Measurements from ENCODE around the gene TCAP. TPM values are rescaled to one million over a fixed set of nuclear protein-coding genes. Genes with fewer than 3 reads are reported as not detected.

The TCAP gene
- total RNA-seq, 2 donors from 2014 or later: 6.4 to 16.9 TPM

GRCh38 chr17:39636587-39636926, 28.6 kb upstream of the TCAP start:
- ATAC-seq (ENCODE audit: insufficient number of reproducible peaks, low FRiP score, low read depth): no peak
- Histone ChIP-seq H3K9me3 (no peaks in the 10 kb centered on the region), H3K27ac (peak overlapping the region; percentile 69 to 75), H3K36me3 (no peaks in the 10 kb centered on the region), H3K4me1 (ENCODE audit: control insufficient read depth in 1 of 2, low read depth in 2 of 2) (peaks cover 29 to 36% of the 10 kb centered on the region in 2 donors), H3K4me3 (peak overlapping the region; percentile 92), H3K27me3 (replicated peaks; ENCODE audit: insufficient read depth) (no peaks in the 10 kb centered on the region)
- no peak for TF ChIP-seq CTCF (IDR thresholded peaks at IDR 0.05)
- no peak for DNase-seq (ENCODE audit: low spot score)

GRCh38 chr17:39636927-39637736, 28.0 kb upstream of the TCAP start, which contains the start of gene STARD3:
Gene STARD3, plus strand, starts transcription at chr17:39637144. Its CDS starts 16,388 bp downstream, at chr17:39653532.
- Histone ChIP-seq H3K4me3 (peak within 1 kb of the TSS; percentile 92), H3K4me1 (ENCODE audit: control insufficient read depth in 1 of 2, low read depth in 2 of 2) (peaks cover 29 to 36% of the 10 kb centered on the region in 2 donors), H3K27me3 (replicated peaks; ENCODE audit: insufficient read depth) (no peaks in the 10 kb centered on the region), H3K9me3 (no peaks in the 10 kb centered on the region), H3K27ac (peak within 1 kb of the TSS; percentile 69 to 75), H3K36me3 (no peaks in the 10 kb centered on the region)
- ATAC-seq (ENCODE audit: insufficient number of reproducible peaks, low FRiP score, low read depth) (peak; percentile 69), DNase-seq (ENCODE audit: low spot score) (peak; percentile 44)
- peak; percentile 17 for TF ChIP-seq CTCF (IDR thresholded peaks at IDR 0.05)

GRCh38 chr17:39638317-39638716, 26.8 kb upstream of the TCAP start:
- H3K36me3 ChIP-seq: no peaks in the 10 kb centered on the region
- DNase-seq (ENCODE audit: low spot score) (no peak), ATAC-seq (ENCODE audit: insufficient number of reproducible peaks, low FRiP score, low read depth) (no peak)
- peaks cover 29 to 44% of the 10 kb centered on the region in 2 donors for H3K4me1 ChIP-seq (ENCODE audit: control insufficient read depth in 1 of 2, low read depth in 2 of 2)
- H3K9me3 ChIP-seq: no peaks in the 10 kb centered on the region
- H3K4me3 ChIP-seq: peak overlapping the region; percentile 92
- no peak for TF ChIP-seq CTCF (IDR thresholded peaks at IDR 0.05)
- H3K27me3 ChIP-seq (replicated peaks; ENCODE audit: insufficient read depth): no peaks in the 10 kb centered on the region
- H3K27ac ChIP-seq: no peak overlapping the region

GRCh38 chr17:39639043-39639442, 26.1 kb upstream of the TCAP start:
- H3K27me3 ChIP-seq (replicated peaks; ENCODE audit: insufficient read depth): no peaks in the 10 kb centered on the region
- no peak for ATAC-seq (ENCODE audit: insufficient number of reproducible peaks, low FRiP score, low read depth)

More at GRCh38 chr17:39639043-39639442, 26.1 kb upstream of the TCAP start:
- no peaks in the 10 kb centered on the region for H3K9me3 ChIP-seq
- H3K27ac ChIP-seq: no peak overlapping the region
- H3K4me3 ChIP-seq: no peak overlapping the region
- H3K4me1 ChIP-seq (ENCODE audit: control insufficient read depth in 1 of 2, low read depth in 2 of 2): peaks cover 29 to 48% of the 10 kb centered on the region in 2 donors
- no peak for DNase-seq (ENCODE audit: low spot score)
- TF ChIP-seq CTCF (IDR thresholded peaks at IDR 0.05): no peak
- no peaks in the 10 kb centered on the region for H3K36me3 ChIP-seq

Data from thoracic aorta (tissue), 2 donors.